Right lobe of liver (tissue), 6 donors: Measurements from ENCODE around the gene TMEM41A. TPM values are rescaled to one million over a fixed set of nuclear protein-coding genes. Genes with fewer than 3 reads are reported as not detected.
A peak's percentile ranks its signal among the peaks of the same experiment; 100 is the strongest.

Experiments used
- ATAC-seq, 4 donors: fragments of 200-7000 bp; cut with Tn5 transposase; one replicate each; pipeline ENCODE4 v1.9.1; 2020; ENCODE audit warnings: mild to moderate bottlenecking in 4 of 4, moderate library complexity in 4 of 4
- DNase-seq, 3 donors: peaks; one replicate each; pipeline ENCODE4 v3.0.0-alpha.2; 2020
- H3K27ac ChIP-seq, 3 donors: fragments of 200-600 bp; one replicate each; pipeline ENCODE4 v1.8.0; 2022
- H3K27me3 ChIP-seq, 2 donors: fragments of 200-600 bp; one replicate each; pipeline ENCODE4 v1.8.0; 2022
- H3K36me3 ChIP-seq, 4 donors: fragments of 200-600 bp; sonication (generic) in 1 of 4; one replicate each; pipeline versions ENCODE4 v1.5.1 to v1.8.0; 2017 to 2022; ENCODE audit warnings: control low read depth in 1 of 4
- H3K4me1 ChIP-seq, 4 donors: fragments of 200-600 bp; sonication (generic) in 1 of 4; one replicate each; pipeline versions ENCODE4 v1.5.1 to v1.8.0; 2017 to 2022; ENCODE audit warnings: control low read depth in 1 of 4
- H3K4me3 ChIP-seq, 3 donors: fragments of 200-600 bp; one replicate each; pipeline ENCODE4 v1.8.0; 2022
- H3K9me3 ChIP-seq, 4 donors: fragments of 200-600 bp; sonication (generic) in 1 of 4; one replicate each; pipeline versions ENCODE4 v1.5.1 to v1.8.0; 2017 to 2022; ENCODE audit warnings: control low read depth in 1 of 4
- POLR2A ChIP-seq: fragments of 450-650 bp; IDR thresholded peaks from one replicate; pipeline ENCODE4 v1.6.1; 2017; ENCODE audit warnings: antibody characterized with exemption, mild to moderate bottlenecking
- WGBS: methylation state at CpG from one replicate; pipeline ENCODE4 v1.1.6; 2018; ENCODE audit warnings: low coverage, low lambda C conversion rate; ENCODE audit not compliant: insufficient coverage; ENCODE audit errors: missing lambda C conversion rate; 5-methylcytosine and 5-hydroxymethylcytosine counted together
- intact Hi-C, 2 donors: fragments of 100-400 bp; cut with DNase I; formaldehyde crosslinking; loops; one replicate each; pipeline versions ENCODE4 v1.11.2 to v1.14.1; 2022
- total RNA-seq, 6 experiments: library from RNA; depleted of rRNA in 2 of 6; stranded (reverse); fragments of >200 nt in 2 of 6; fragmentation: NEBNext Ultra II Directional in 3 of 6; extraction: Animal tissue kit (Norgen Biotek cat#: 25700) in 3 of 6; gene quantifications; one replicate each; pipeline versions ENCODE4 v1.1.0 to v1.2.4, GENCODE V29; 2016 to 2023
- TF ChIP-seq, protein P1 (sequence below), 4 donors: fragments of 200-600 bp in 3 of 4; fragments of 450-650 bp in 1 of 4; IDR thresholded peaks; one replicate each; pipeline versions ENCODE4 v1.5.1 to v1.8.0; 2016 to 2022; ENCODE audit warnings: antibody characterized with exemption in 4 of 4, mild to moderate bottlenecking in 2 of 4
- donor health status: DM: no; HTN: yes; CAD: no.
- donor health status: DM: no; HTN: no; CAD: no.
- donor health status: DM: no; HTN: no; CAD: no.
- donor health status: DM: no; HTN: yes; CAD: no.
- donor health status: DM: no; HTN: yes; CAD: no.

The TMEM41A gene
- total RNA-seq, 6 experiments from 2014 or later: 11.6 to 21.9 (median 13.4) TPM

DNA sequence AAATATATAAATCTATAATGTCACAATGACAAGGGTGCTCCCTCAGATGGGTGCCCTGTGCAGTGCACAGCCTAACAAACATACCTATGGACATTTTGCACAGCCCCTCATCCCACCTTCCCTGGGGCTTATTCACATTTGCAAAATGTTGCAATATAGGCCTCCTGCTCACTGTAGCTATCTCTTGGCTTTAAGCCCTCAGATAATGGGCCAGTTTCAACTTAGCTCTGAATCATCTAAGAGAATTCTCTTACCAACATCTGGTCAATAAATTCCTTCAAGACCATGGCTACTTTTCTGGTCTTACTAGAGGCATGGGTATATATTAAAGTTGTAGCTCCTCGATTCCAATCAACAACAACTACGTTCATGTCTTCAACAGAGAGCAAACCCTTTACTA is 35.7 kb upstream of the TMEM41A start:
- Histone ChIP-seq H3K4me3 (no peak overlapping the region), H3K4me1 (no peaks in the 10 kb centered on the region), H3K36me3 (no peaks in the 10 kb centered on the region), H3K27me3 (no peaks in the 10 kb centered on the region), H3K27ac (no peak overlapping the region), H3K9me3 (no peaks in the 10 kb centered on the region)
- TF ChIP-seq, protein P1, sequence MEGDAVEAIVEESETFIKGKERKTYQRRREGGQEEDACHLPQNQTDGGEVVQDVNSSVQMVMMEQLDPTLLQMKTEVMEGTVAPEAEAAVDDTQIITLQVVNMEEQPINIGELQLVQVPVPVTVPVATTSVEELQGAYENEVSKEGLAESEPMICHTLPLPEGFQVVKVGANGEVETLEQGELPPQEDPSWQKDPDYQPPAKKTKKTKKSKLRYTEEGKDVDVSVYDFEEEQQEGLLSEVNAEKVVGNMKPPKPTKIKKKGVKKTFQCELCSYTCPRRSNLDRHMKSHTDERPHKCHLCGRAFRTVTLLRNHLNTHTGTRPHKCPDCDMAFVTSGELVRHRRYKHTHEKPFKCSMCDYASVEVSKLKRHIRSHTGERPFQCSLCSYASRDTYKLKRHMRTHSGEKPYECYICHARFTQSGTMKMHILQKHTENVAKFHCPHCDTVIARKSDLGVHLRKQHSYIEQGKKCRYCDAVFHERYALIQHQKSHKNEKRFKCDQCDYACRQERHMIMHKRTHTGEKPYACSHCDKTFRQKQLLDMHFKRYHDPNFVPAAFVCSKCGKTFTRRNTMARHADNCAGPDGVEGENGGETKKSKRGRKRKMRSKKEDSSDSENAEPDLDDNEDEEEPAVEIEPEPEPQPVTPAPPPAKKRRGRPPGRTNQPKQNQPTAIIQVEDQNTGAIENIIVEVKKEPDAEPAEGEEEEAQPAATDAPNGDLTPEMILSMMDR (IDR thresholded peaks at IDR 0.05): no peak
- TF ChIP-seq POLR2A: no peak
- DNase-seq: no peak
- intact Hi-C loops: no loop called here
- peak in 1 of 4 donors; percentile 50 for ATAC-seq
- 79% methylated on average over 2 of the region's 2 CpGs for WGBS

DNA sequence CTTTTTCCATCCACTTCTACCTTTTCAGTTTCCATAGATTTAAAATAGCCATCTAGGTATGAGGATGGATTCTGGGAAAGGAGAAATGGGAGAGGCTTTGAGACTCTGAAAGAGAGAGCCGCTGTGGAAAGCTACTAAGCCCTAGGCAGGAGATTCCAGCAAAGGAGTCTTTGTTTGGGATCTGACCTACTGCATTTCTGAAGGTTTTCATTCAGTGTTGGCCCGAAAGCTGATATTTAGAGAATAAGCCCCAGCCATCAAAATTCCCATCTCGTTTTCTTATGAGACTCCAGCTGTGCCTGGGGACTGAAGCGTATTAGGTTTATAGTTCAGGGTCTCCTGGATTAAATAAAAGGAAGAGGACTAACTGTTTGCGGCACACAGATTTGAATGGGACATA is 34.1 kb upstream of the TMEM41A start:
- 63% methylated on average over 5 of the region's 5 CpGs for WGBS
- no peak for ATAC-seq

DNA sequence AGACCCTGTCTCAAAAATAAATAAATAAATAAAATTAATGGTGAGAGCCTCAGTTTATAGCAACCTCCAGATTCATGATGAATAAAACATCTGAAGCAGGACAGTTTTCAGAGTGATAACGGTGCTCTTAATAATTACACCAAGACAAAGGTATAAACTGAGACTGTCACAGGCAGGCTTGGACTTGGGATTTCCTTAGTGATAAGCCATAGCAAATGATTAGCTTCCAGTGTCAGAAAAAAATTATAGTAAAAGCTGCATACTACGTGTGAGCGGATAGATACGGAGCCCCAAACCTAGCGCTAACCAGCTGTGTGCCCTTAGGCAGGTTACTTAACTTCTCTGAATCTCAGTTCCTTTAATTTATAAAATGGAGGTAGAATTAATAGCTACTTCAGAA is 32.0 kb upstream of the TMEM41A start:
- Histone ChIP-seq H3K27me3 (no peaks in the 10 kb centered on the region), H3K4me3 (no peak overlapping the region), H3K9me3 (no peaks in the 10 kb centered on the region), H3K27ac (no peak overlapping the region), H3K36me3 (no peaks in the 10 kb centered on the region), H3K4me1 (no peaks in the 10 kb centered on the region)
- intact Hi-C loops: no loop called here
- ATAC-seq (no peak), DNase-seq (no peak)
- TF ChIP-seq POLR2A: no peak
- TF ChIP-seq, protein P1 (IDR thresholded peaks at IDR 0.05): no peak
- WGBS: 55% methylated on average over 5 of the region's 5 CpGs

More for the DNA sequence above, 34.1 kb upstream of the TMEM41A start:
- Histone ChIP-seq H3K36me3 (no peaks in the 10 kb centered on the region), H3K27ac (no peak overlapping the region), H3K4me1 (no peaks in the 10 kb centered on the region), H3K4me3 (no peak overlapping the region), H3K9me3 (no peaks in the 10 kb centered on the region), H3K27me3 (no peaks in the 10 kb centered on the region)
- TF ChIP-seq, protein P1 (IDR thresholded peaks at IDR 0.05): no peak
- DNase-seq: peak in 1 of 3 donors; percentile 1
- intact Hi-C loops: no loop called here

DNA sequence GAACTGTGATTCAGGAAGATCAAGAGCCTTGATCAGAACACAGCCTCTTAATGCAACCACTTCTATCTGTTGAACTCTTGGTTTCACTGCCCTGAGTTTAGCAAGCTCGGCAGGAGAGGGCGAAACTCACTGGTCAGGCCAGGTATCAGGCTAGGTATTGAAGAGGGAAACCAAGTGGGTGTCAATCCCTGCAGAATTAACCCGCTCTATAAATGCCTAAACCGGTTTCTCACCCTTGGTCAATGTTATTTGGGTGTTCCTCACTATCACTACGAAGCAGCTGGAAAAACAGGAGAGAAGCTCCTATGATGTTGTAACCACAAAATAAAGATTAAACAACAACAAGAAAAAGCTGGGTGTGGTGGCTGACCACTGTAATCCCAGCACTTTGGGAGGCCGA is 29.7 kb upstream of the TMEM41A start:
- no peak overlapping the region for H3K4me3 ChIP-seq
- WGBS: 82% methylated on average over 3 of the region's 6 CpGs
- no peak overlapping the region for H3K27ac ChIP-seq
- H3K4me1 ChIP-seq: no peaks in the 10 kb centered on the region
- peak in 1 of 3 donors; percentile 23 for DNase-seq
- H3K36me3 ChIP-seq: no peaks in the 10 kb centered on the region
- no peak for TF ChIP-seq POLR2A
- ATAC-seq: no peak
- H3K27me3 ChIP-seq: no peaks in the 10 kb centered on the region
- no peaks in the 10 kb centered on the region for H3K9me3 ChIP-seq
- intact Hi-C loops: no loop called here

DNA sequence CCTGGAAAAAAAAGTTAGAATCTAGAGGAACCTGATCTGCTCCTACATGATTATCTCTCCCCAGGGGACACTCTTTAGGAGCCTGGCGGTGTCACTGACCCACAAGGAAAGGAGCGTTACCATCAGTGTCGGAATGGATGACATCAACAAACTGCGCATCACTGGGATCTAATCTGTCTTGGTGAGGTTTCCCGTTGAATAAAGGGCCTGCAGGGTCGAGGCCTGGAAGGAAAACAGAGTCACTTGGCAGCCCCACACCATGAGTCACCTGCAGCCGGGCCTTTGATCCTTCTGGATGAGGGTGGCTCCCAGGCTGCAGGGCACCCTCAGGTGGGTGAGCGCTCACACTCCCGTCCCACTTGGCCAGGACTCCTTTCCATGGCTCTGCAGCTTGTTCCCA is 28.5 kb upstream of the TMEM41A start:
- no peaks in the 10 kb centered on the region for H3K36me3 ChIP-seq
- peak in 1 of 3 donors; percentile 27 for DNase-seq
- peak in 1 of 4 donors; percentile 13 for ATAC-seq
- no peaks in the 10 kb centered on the region for H3K4me1 ChIP-seq
- intact Hi-C loops: no loop called here
- H3K27me3 ChIP-seq: no peaks in the 10 kb centered on the region
- H3K27ac ChIP-seq: no peak overlapping the region
- no peak overlapping the region for H3K4me3 ChIP-seq
- no peaks in the 10 kb centered on the region for H3K9me3 ChIP-seq
- WGBS: 97% methylated on average over 7 of the region's 9 CpGs
- TF ChIP-seq POLR2A: no peak
- TF ChIP-seq, protein P1 (IDR thresholded peaks at IDR 0.05): no peak
